ENCODE measurements around the gene SCAMP2.

GRCh38 chr15:74893627-74894026 is 20.5 kb upstream of the SCAMP2 start:
- TF ChIP-seq REST (IDR thresholded peaks at IDR 0.05; ENCODE audit: insufficient read depth in 1 of 2, low read depth in 2 of 2, low read length in 1 of 2) (no peak), CTCF (IDR thresholded peaks at IDR 0.05) (no peak), POLR2AphosphoS5 (IDR thresholded peaks at IDR 0.05; ENCODE audit: low read depth, low read length) (no peak), SIN3A (IDR thresholded peaks at IDR 0.05; ENCODE audit: borderline replicate concordance, insufficient read depth, low read depth, low read length) (no peak)
